ENCODE measurements around the gene NLRP2B. TPM values are rescaled to one million over a fixed set of nuclear protein-coding genes. Genes with fewer than 3 reads are reported as not detected.

The NLRP2B gene
- under 0.01 TPM in 2 replicates for total RNA-seq

DNA sequence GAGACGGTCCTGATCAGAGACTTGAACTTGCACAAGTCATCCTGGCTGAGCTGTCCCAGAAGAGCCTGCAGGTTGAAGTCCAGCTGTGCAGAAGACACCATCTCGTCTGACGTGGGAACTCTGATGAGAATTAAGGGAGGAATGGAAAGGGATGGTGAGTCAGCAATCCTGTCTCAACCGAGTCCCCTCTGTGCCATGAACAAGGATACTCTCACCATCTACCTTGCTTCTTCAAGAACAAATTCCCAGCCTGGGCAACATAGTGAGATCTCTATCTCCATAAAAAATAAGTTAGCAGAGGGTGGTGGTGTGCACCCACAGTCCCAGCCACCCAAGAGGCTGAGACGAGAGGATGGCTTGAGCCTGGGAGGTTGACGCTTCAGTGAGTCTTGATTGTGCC, at the start of gene NLRP2B:
Gene NLRP2B (minus strand): TSS at position 101 of the 400 bp plus-strand sequence.

Other genes with a start within 250 kb of the NLRP2B start
- gene ZXDB, start 88.2 kb downstream of the NLRP2B start, total RNA-seq, result 7.3 and 8.2 TPM in 2 replicates
- gene ZXDA, start 230.2 kb upstream of the NLRP2B start, total RNA-seq, result 12.0 and 13.1 TPM in 2 replicates

All from dermis lymphatic vessel endothelial cell (primary cell).